HUES48 (cell line): ENCODE results near the gene GFOD1.

ENCODE experiments used
- H3K27ac ChIP-seq: one replicate; pipeline ENCODE4 v1.7.0; 2013; ENCODE audit warnings: low read depth, low read length, inconsistent platforms
- H3K27me3 ChIP-seq: 2 replicates; pipeline ENCODE4 v1.6.1; 2013; ENCODE audit warnings: mild to moderate bottlenecking, low read length; ENCODE audit not compliant: control insufficient read depth, insufficient read depth
- H3K36me3 ChIP-seq: 2 replicates; pipeline ENCODE4 v1.6.1; 2013; ENCODE audit warnings: low read length; ENCODE audit not compliant: control insufficient read depth, insufficient read depth
- H3K4me1 ChIP-seq: 2 replicates; pipeline ENCODE4 v1.6.1; 2013; ENCODE audit warnings: mild to moderate bottlenecking, low read length; ENCODE audit not compliant: control insufficient read depth, insufficient read depth
- H3K4me3 ChIP-seq: 2 replicates; pipeline ENCODE4 v1.5.1; 2013; ENCODE audit warnings: mild to moderate bottlenecking, low read depth, low read length
- H3K9ac ChIP-seq: 2 replicates; pipeline ENCODE4 v1.6.1; 2013; ENCODE audit warnings: mild to moderate bottlenecking, low read depth, low read length, moderate library complexity
- H3K9me3 ChIP-seq: 2 replicates; pipeline ENCODE4 v1.6.1; 2013; ENCODE audit warnings: low read length; ENCODE audit not compliant: control insufficient read depth, insufficient read depth

Gene GFOD1

GRCh38 chr6:13383328-13384163, 103.9 kb downstream of the GFOD1 start:
- H3K27me3 ChIP-seq, result no peaks in the 10 kb centered on the region
- no peak overlapping the region for H3K4me3 ChIP-seq
- H3K9me3 ChIP-seq, result no peaks in the 10 kb centered on the region
- no peak overlapping the region for H3K9ac ChIP-seq
- H3K36me3 ChIP-seq, result no peaks in the 10 kb centered on the region
- no peak overlapping the region for H3K27ac ChIP-seq
- peaks cover 8% of the 10 kb centered on the region for H3K4me1 ChIP-seq

GRCh38 chr6:13380761-13381160, 106.6 kb downstream of the GFOD1 start:
- no peak overlapping the region for H3K4me3 ChIP-seq
- peaks cover 8% of the 10 kb centered on the region for H3K4me1 ChIP-seq
- H3K27me3 ChIP-seq, result no peaks in the 10 kb centered on the region
- no peaks in the 10 kb centered on the region for H3K36me3 ChIP-seq
- no peak overlapping the region for H3K27ac ChIP-seq
- H3K9me3 ChIP-seq, result no peaks in the 10 kb centered on the region
- H3K9ac ChIP-seq, result no peak overlapping the region

GRCh38 chr6:13378669-13379590, 108.5 kb downstream of the GFOD1 start:
- no peak overlapping the region for H3K27ac ChIP-seq
- peaks cover 8% of the 10 kb centered on the region for H3K4me1 ChIP-seq
- no peaks in the 10 kb centered on the region for H3K27me3 ChIP-seq

GRCh38 chr6:13377054-13377758, 110.2 kb downstream of the GFOD1 start:
- Histone ChIP-seq H3K9me3 (no peaks in the 10 kb centered on the region), H3K4me3 (no peak overlapping the region), H3K4me1 (peaks cover 8% of the 10 kb centered on the region), H3K36me3 (no peaks in the 10 kb centered on the region), H3K27me3 (no peaks in the 10 kb centered on the region), H3K27ac (no peak overlapping the region), H3K9ac (no peak overlapping the region)

More at GRCh38 chr6:13378669-13379590, 108.5 kb downstream of the GFOD1 start:
- H3K9me3 ChIP-seq, result no peaks in the 10 kb centered on the region
- no peaks in the 10 kb centered on the region for H3K36me3 ChIP-seq
- no peak overlapping the region for H3K9ac ChIP-seq
- H3K4me3 ChIP-seq, result no peak overlapping the region

- Histone ChIP-seq H3K9me3 (no peaks in the 10 kb centered on the region), H3K36me3 (no peaks in the 10 kb centered on the region), H3K27ac (no peak overlapping the region), H3K9ac (no peak overlapping the region), H3K27me3 (no peaks in the 10 kb centered on the region), H3K4me1 (peaks cover under 1% of the 10 kb centered on the region; the same call in 1 of the 2 replicates), H3K4me3 (no peak overlapping the region)
These were observed 112.0 kb downstream of the GFOD1 start for GRCh38 chr6:13375360-13375878.

GRCh38 chr6:13373919-13374318, 113.5 kb downstream of the GFOD1 start:
- no peaks in the 10 kb centered on the region for H3K27me3 ChIP-seq
- H3K4me1 ChIP-seq, result no peaks in the 10 kb centered on the region
- no peak overlapping the region for H3K27ac ChIP-seq
- H3K36me3 ChIP-seq, result no peaks in the 10 kb centered on the region
- H3K9ac ChIP-seq, result no peak overlapping the region
- no peaks in the 10 kb centered on the region for H3K9me3 ChIP-seq
- no peak overlapping the region for H3K4me3 ChIP-seq

GRCh38 chr6:13373488-13373886, 113.9 kb downstream of the GFOD1 start:
- Histone ChIP-seq H3K4me3 (no peak overlapping the region), H3K4me1 (no peaks in the 10 kb centered on the region), H3K36me3 (no peaks in the 10 kb centered on the region), H3K9me3 (no peaks in the 10 kb centered on the region), H3K27me3 (no peaks in the 10 kb centered on the region), H3K9ac (no peak overlapping the region), H3K27ac (no peak overlapping the region)

- Histone ChIP-seq H3K4me1 (peaks cover 2% of the 10 kb centered on the region; the same call in 1 of the 2 replicates), H3K36me3 (no peaks in the 10 kb centered on the region), H3K9me3 (no peaks in the 10 kb centered on the region), H3K27ac (no peak overlapping the region), H3K4me3 (no peak overlapping the region), H3K9ac (no peak overlapping the region), H3K27me3 (no peaks in the 10 kb centered on the region)
These were observed 114.5 kb downstream of the GFOD1 start for GRCh38 chr6:13372688-13373487.

- Histone ChIP-seq H3K27me3 (no peaks in the 10 kb centered on the region), H3K4me1 (peaks cover 10% of the 10 kb centered on the region; the same call in 1 of the 2 replicates), H3K9me3 (no peaks in the 10 kb centered on the region), H3K9ac (no peak overlapping the region), H3K27ac (no peak overlapping the region), H3K4me3 (no peak overlapping the region), H3K36me3 (no peaks in the 10 kb centered on the region)
These were observed 115.3 kb downstream of the GFOD1 start for GRCh38 chr6:13372076-13372475.
